Esophagus muscularis mucosa (tissue), 3 donors: ENCODE data around the gene B4GALT5.
"Not testable (repeated sequence)": the region's sequence is repeated elsewhere in the genome, so short reads cannot be mapped to it uniquely, and the experiment has no call there.

Experiments
- CTCF ChIP-seq, 3 experiments: fragments of 200-600 bp in 2 of 3; fragments of 450-650 bp in 1 of 3; sonication (generic) in 2 of 3; IDR thresholded peaks; one replicate each; pipeline ENCODE4 v1.5.1; 2017 to 2019; ENCODE audit warnings: antibody characterized with exemption in 3 of 3, mild to moderate bottlenecking in 2 of 3, moderate library complexity in 1 of 3
- POLR2A ChIP-seq: fragments of 450-650 bp; IDR thresholded peaks from one replicate; pipeline ENCODE4 v1.6.1; 2017; ENCODE audit warnings: antibody characterized with exemption, moderate library complexity, mild to moderate bottlenecking, low read depth
- POLR2AphosphoS5 ChIP-seq, 2 donors: sonication (generic); formaldehyde crosslinking; IDR thresholded peaks; one replicate each; pipeline ENCODE4 v1.6.1; 2017; ENCODE audit warnings: antibody characterized with exemption in 2 of 2

GRCh38 chr20:49761888-49762287 lies 48.2 kb upstream of the B4GALT5 start:
- TF ChIP-seq CTCF (IDR thresholded peaks at IDR 0.05); POLR2A; POLR2AphosphoS5 (IDR thresholded peaks at IDR 0.05): not testable (repeated sequence)
